Endothelial cell of umbilical vein (primary cell): ENCODE measurements around the gene NPIPB6. TPM values are rescaled to one million over a fixed set of nuclear protein-coding genes. Genes with fewer than 3 reads are reported as not detected.

Experiments
- BruUV-seq: library from RNA; stranded (reverse); fragments of 400-500 nt; replicated peaks from 2 replicates; lab custom pipeline; 2021; lab: Mats Ljungman, UMichigan
- CTCF ChIA-PET: fragments of 300-600, 350-600 bp; sonication (Branson Sonifier 250); formaldehyde crosslinking; loops from one replicate; lab custom pipeline; 2021; ENCODE audit warnings: antibody characterized with exemption, inconsistent platforms; lab: Charles Lee
- POLR2A ChIA-PET: fragments of 300-600, 350-600 bp; sonication (Branson Sonifier 250); formaldehyde crosslinking; loops from one replicate; lab custom pipeline; 2021; ENCODE audit warnings: antibody characterized with exemption, inconsistent platforms; lab: Charles Lee
- DNase-seq: peaks from one replicate; pipeline ENCODE4 v3.0.0-alpha.2; 2011; ENCODE audit warnings: low read depth, low spot score
- FAIRE-seq: peaks from 2 replicates; lab custom pipeline; 2011; peaks lifted over from hg19 to GRCh38; lab: Jason Lieb, UNC
- H2AFZ ChIP-seq: 2 replicates; pipeline ENCODE4 v1.6.0; 2012; ENCODE audit warnings: low read depth, low read length, control low read depth, inconsistent platforms
- H3K27ac ChIP-seq: 2 replicates; pipeline ENCODE4 v1.5.1; 2011; ENCODE audit warnings: low read depth, mild to moderate bottlenecking, control low read depth, low read length, moderate library complexity; ENCODE audit not compliant: insufficient read depth
- H3K27me3 ChIP-seq, 2 experiments: 2 replicates each; pipeline versions ENCODE4 v1.6.0 to v1.6.1; 2011; ENCODE audit warnings: low read length in 2 of 2, mixed read lengths in 1 of 2; ENCODE audit not compliant: control insufficient read depth in 2 of 2, insufficient read depth in 2 of 2
- H3K36me3 ChIP-seq, 2 experiments: 2 replicates in 1 of 2; 3 replicates in 1 of 2; pipeline ENCODE4 v1.5.1; 2011; ENCODE audit warnings: low read length in 2 of 2, mild to moderate bottlenecking in 1 of 2, moderate library complexity in 1 of 2; ENCODE audit not compliant: control insufficient read depth in 2 of 2, insufficient read depth in 2 of 2; ENCODE audit errors: extremely low read depth in 1 of 2
- H3K4me1 ChIP-seq: 3 replicates; pipeline ENCODE4 v1.5.1; 2011; ENCODE audit warnings: mild to moderate bottlenecking, low read length; ENCODE audit not compliant: control insufficient read depth, insufficient read depth; ENCODE audit errors: extremely low read depth
- H3K4me2 ChIP-seq: 2 replicates; pipeline ENCODE4 v1.6.1; 2011; ENCODE audit warnings: low read length, control low read depth, mixed read lengths; ENCODE audit not compliant: insufficient read depth
- H3K4me3 ChIP-seq, 3 experiments: fragments of 200-600 bp in 1 of 3; sonication (generic), shearing (Covaris generic) in 1 of 3; replicated peaks in 1 of 3; 2 replicates each; pipeline ENCODE4 v1.5.1; 2011 to 2016; ENCODE audit warnings: control low read depth in 3 of 3, low read length in 3 of 3, mild to moderate bottlenecking in 2 of 3, inconsistent platforms in 1 of 3, low read depth in 1 of 3, moderate library complexity in 1 of 3; ENCODE audit not compliant: insufficient read depth in 1 of 3
- H3K79me2 ChIP-seq: 2 replicates; pipeline ENCODE4 v1.6.0; 2012; ENCODE audit warnings: low read length, inconsistent platforms; ENCODE audit not compliant: control insufficient read depth, insufficient read depth
- H3K9ac ChIP-seq: replicated peaks from 2 replicates; pipeline ENCODE3; 2011; ENCODE audit warnings: low read length, control low read depth; ENCODE audit not compliant: insufficient read depth; ENCODE audit errors: extremely low read depth
- H3K9me1 ChIP-seq: replicated peaks from 3 replicates; pipeline ENCODE4 v1.6.0; 2011; ENCODE audit warnings: mild to moderate bottlenecking, low read length; ENCODE audit not compliant: control insufficient read depth, insufficient read depth; ENCODE audit errors: extremely low read depth
- H3K9me3 ChIP-seq: replicated peaks from 2 replicates; pipeline ENCODE4 v1.5.1; 2012; ENCODE audit warnings: low read length, inconsistent platforms; ENCODE audit not compliant: control insufficient read depth, insufficient read depth
- H4K20me1 ChIP-seq: replicated peaks from 2 replicates; pipeline ENCODE3; 2011; ENCODE audit warnings: mild to moderate bottlenecking, low read length; ENCODE audit not compliant: control insufficient read depth, insufficient read depth; ENCODE audit errors: extremely low read depth
- EZH2 ChIP-seq: IDR thresholded peaks from 2 replicates; pipeline ENCODE4 v1.6.1; 2012; ENCODE audit warnings: borderline replicate concordance, low read depth, mild to moderate bottlenecking, moderate library complexity, low read length, inconsistent platforms; ENCODE audit not compliant: severe bottlenecking
- FOS ChIP-seq: IDR thresholded peaks from 2 replicates; pipeline ENCODE4 v1.6.1; 2011; ENCODE audit warnings: mild to moderate bottlenecking, low read length, moderate library complexity, borderline replicate concordance; ENCODE audit not compliant: insufficient read depth
- GATA2 ChIP-seq: IDR thresholded peaks from 2 replicates; pipeline ENCODE4 v1.7.0; 2011; ENCODE audit warnings: low read depth, mild to moderate bottlenecking, moderate library complexity, mixed read lengths, low read length; ENCODE audit not compliant: insufficient read length, insufficient read depth
- JUN ChIP-seq: IDR thresholded peaks from 2 replicates; pipeline ENCODE4 v1.6.1; 2011; ENCODE audit warnings: borderline replicate concordance, low read depth; ENCODE audit not compliant: insufficient read length, insufficient read depth
- MAX ChIP-seq: IDR thresholded peaks from 2 replicates; pipeline ENCODE4 v1.6.1; 2011; ENCODE audit not compliant: insufficient read depth, insufficient read length
- MYC ChIP-seq: IDR thresholded peaks from one replicate; pipeline ENCODE4 v1.6.1; 2011; ENCODE audit warnings: mild to moderate bottlenecking, low read depth, low read length
- POLR2A ChIP-seq: IDR thresholded peaks from 2 replicates; pipeline ENCODE4 v1.6.1; 2012; ENCODE audit warnings: low read depth, mild to moderate bottlenecking, control low read depth, low read length
- POLR2AphosphoS5 ChIP-seq: IDR thresholded peaks from 2 replicates; pipeline ENCODE4 v1.6.1; 2012; ENCODE audit warnings: low read depth, mild to moderate bottlenecking, control low read depth, low read length, moderate library complexity; ENCODE audit not compliant: insufficient read depth
- dilution Hi-C: fragments of 300-500 bp; cut with MboI; formaldehyde crosslinking; loops from one replicate; pipeline ENCODE4 v1.15.0; 2019; ENCODE audit warnings: low sequenced_read_pairs; ENCODE audit not compliant: extremely low pct_ligation_motif_present
- intact Hi-C: fragments of 100-400 bp; cut with micrococcal nuclease; formaldehyde crosslinking; loops from one replicate; pipeline ENCODE4 v1.10.0; 2022
- polyA plus RNA-seq, 4 experiments: library from polyadenylated mRNA; depleted of rRNA in 3 of 4; stranded (reverse) in 3 of 4; unstranded in 1 of 4; fragments of >200 nt; gene quantifications; 2 replicates each; pipeline versions ENCODE4 v1.2.1 to v1.2.3, GENCODE V29; 2011 to 2012; ENCODE audit warnings: missing spikeins in 1 of 4
- total RNA-seq: library from RNA; stranded (reverse); gene quantifications from 2 replicates; pipeline ENCODE4 v1.2.3, GENCODE V29; 2021
- TF ChIP-seq, protein P1 (sequence below), 2 donors: IDR thresholded peaks; 1 replicate in 1 of 2; 2 replicates in 1 of 2; pipeline ENCODE4 v1.5.1; 2011; ENCODE audit warnings: low read length in 2 of 2, mild to moderate bottlenecking in 2 of 2, moderate library complexity in 2 of 2, control low read depth in 1 of 2, inconsistent platforms in 1 of 2, low read depth in 1 of 2; ENCODE audit not compliant: insufficient read depth in 1 of 2; ENCODE audit errors: extremely low read depth in 1 of 2

The NPIPB6 gene
- total and polyA plus RNA-seq, 2 donors (not counting 3 experiments of a cell fraction or from before 2014, with no cell fraction given), result 5.0 TPM; not detected in 1

- peak; percentile 31 for DNase-seq
Measured at GRCh38 chr16:28304214-28304613, 59.1 kb downstream of the NPIPB6 start.

More at GRCh38 chr16:28304214-28304613, 59.1 kb downstream of the NPIPB6 start:
- TF ChIP-seq EZH2 (no peak), FOS (no peak), JUN (no peak), MAX (no peak), GATA2 (no peak), POLR2AphosphoS5 (no peak), POLR2A (no peak), MYC (no peak)
- TF ChIP-seq, protein P1, sequence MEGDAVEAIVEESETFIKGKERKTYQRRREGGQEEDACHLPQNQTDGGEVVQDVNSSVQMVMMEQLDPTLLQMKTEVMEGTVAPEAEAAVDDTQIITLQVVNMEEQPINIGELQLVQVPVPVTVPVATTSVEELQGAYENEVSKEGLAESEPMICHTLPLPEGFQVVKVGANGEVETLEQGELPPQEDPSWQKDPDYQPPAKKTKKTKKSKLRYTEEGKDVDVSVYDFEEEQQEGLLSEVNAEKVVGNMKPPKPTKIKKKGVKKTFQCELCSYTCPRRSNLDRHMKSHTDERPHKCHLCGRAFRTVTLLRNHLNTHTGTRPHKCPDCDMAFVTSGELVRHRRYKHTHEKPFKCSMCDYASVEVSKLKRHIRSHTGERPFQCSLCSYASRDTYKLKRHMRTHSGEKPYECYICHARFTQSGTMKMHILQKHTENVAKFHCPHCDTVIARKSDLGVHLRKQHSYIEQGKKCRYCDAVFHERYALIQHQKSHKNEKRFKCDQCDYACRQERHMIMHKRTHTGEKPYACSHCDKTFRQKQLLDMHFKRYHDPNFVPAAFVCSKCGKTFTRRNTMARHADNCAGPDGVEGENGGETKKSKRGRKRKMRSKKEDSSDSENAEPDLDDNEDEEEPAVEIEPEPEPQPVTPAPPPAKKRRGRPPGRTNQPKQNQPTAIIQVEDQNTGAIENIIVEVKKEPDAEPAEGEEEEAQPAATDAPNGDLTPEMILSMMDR (IDR thresholded peaks at IDR 0.05; ENCODE audit: extremely low read depth in 1 of 2, insufficient read depth in 1 of 2, low read depth in 1 of 2, low read length in 2 of 2), result no peak
- Histone ChIP-seq H3K79me2 (no peaks in the 10 kb centered on the region), H3K36me3 (no peaks in the 10 kb centered on the region), H3K9ac (no peak overlapping the region), H3K4me1 (no peaks in the 10 kb centered on the region), H3K9me1 (no peaks in the 10 kb centered on the region), H3K27me3 (no peaks in the 10 kb centered on the region), H3K4me2 (no peak overlapping the region), H3K9me3 (no peaks in the 10 kb centered on the region), H3K27ac (no peak overlapping the region), H2AFZ (no peak overlapping the region), H3K4me3 (no peak overlapping the region), H4K20me1 (no peaks in the 10 kb centered on the region)
- ChIA-PET CTCF (interaction anchor here (1.1 to 1.6 kb wide), 3 partner anchors 17 to 27 kb away, joined by 4 to 5 read pairs (median 4); no protein-coding TSS in a partner anchor), POLR2A (no interaction called here)
- no TSS peak for BruUV-seq
- no peak for FAIRE-seq
- dilution Hi-C loops, result no loop called here
- intact Hi-C loops, result loop anchor here (1.0 kb wide), 1 partner anchor 9 kb away; no protein-coding TSS in a partner anchor
